Vagina (tissue), 2 donors: ENCODE data around the gene VDAC1.

Experiments used
- POLR2A ChIP-seq, 2 donors: fragments of 450-650 bp; IDR thresholded peaks; one replicate each; pipeline ENCODE4 v1.6.1; 2017; ENCODE audit warnings: antibody characterized with exemption in 2 of 2, mild to moderate bottlenecking in 2 of 2, moderate library complexity in 2 of 2
- TF ChIP-seq, protein P1 (sequence below), 3 experiments: fragments of 450-650 bp in 2 of 3; fragments of 200-600 bp in 1 of 3; sonication (generic) in 1 of 3; IDR thresholded peaks; one replicate each; pipeline ENCODE4 v1.5.1; 2017 to 2019; ENCODE audit warnings: antibody characterized with exemption in 3 of 3, mild to moderate bottlenecking in 2 of 3, moderate library complexity in 2 of 3

DNA sequence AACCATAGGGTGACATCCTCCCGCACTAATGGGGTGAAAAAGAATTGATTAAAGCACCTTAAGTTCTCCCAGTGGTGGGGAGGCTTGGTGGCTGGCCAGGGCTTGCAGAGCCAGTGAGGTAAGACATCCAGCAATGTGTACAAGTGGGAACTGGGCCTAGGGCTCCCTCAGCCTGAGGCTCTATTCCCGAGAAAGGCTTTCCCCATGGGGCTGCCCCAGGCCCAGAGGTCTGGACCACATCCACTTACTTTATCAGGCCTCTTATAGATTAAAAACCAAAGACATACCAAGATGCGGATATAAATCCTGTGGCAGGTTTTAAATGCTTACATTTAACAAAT lies 71.6 kb downstream of the VDAC1 start:
- TF ChIP-seq, protein P1, sequence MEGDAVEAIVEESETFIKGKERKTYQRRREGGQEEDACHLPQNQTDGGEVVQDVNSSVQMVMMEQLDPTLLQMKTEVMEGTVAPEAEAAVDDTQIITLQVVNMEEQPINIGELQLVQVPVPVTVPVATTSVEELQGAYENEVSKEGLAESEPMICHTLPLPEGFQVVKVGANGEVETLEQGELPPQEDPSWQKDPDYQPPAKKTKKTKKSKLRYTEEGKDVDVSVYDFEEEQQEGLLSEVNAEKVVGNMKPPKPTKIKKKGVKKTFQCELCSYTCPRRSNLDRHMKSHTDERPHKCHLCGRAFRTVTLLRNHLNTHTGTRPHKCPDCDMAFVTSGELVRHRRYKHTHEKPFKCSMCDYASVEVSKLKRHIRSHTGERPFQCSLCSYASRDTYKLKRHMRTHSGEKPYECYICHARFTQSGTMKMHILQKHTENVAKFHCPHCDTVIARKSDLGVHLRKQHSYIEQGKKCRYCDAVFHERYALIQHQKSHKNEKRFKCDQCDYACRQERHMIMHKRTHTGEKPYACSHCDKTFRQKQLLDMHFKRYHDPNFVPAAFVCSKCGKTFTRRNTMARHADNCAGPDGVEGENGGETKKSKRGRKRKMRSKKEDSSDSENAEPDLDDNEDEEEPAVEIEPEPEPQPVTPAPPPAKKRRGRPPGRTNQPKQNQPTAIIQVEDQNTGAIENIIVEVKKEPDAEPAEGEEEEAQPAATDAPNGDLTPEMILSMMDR (IDR thresholded peaks at IDR 0.05), result no peak
- no peak for TF ChIP-seq POLR2A (IDR thresholded peaks at IDR 0.05)
